Measurements from ENCODE around the gene XPO4.

- TF ChIP-seq CTCF (IDR thresholded peaks at IDR 0.05) (no peak), ETV6 (CRISPR knock-in tag; IDR thresholded peaks at IDR 0.05) (no peak), USF1 (CRISPR knock-in tag; IDR thresholded peaks at IDR 0.05) (no peak), ELF4 (CRISPR knock-in tag; IDR thresholded peaks at IDR 0.05; ENCODE audit: low read depth) (no peak), FOXP1 (CRISPR knock-in tag; IDR thresholded peaks at IDR 0.05; ENCODE audit: borderline replicate concordance) (no peak), KAT7 (CRISPR knock-in tag; IDR thresholded peaks at IDR 0.05; ENCODE audit: borderline replicate concordance) (no peak), ZBTB21 (CRISPR knock-in tag; IDR thresholded peaks at IDR 0.05; ENCODE audit: borderline replicate concordance) (no peak)
- TF ChIP-seq, protein P1, sequence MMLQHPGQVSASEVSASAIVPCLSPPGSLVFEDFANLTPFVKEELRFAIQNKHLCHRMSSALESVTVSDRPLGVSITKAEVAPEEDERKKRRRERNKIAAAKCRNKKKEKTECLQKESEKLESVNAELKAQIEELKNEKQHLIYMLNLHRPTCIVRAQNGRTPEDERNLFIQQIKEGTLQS (CRISPR knock-in tag; conservative IDR thresholded peaks at IDR 0.05), result no peak
These were observed 70.6 kb downstream of the XPO4 start for GRCh38 chr13:20831933-20832332.

All from WTC11 (cell line).